Ishikawa (cell line): Measurements from ENCODE around the gene ASTN2.

ENCODE experiments used
- CEBPB ChIP-seq: IDR thresholded peaks from 2 replicates; pipeline ENCODE4 v1.6.1; 2012
- CREB1 ChIP-seq: IDR thresholded peaks from 2 replicates; pipeline ENCODE4 v1.6.1; 2012; ENCODE audit warnings: low read depth
- EGR1 ChIP-seq: IDR thresholded peaks from 2 replicates; pipeline ENCODE4 v1.6.1; 2012
- EP300 ChIP-seq: IDR thresholded peaks from 2 replicates; pipeline ENCODE4 v1.6.1; 2012; ENCODE audit warnings: borderline replicate concordance
- FOXM1 ChIP-seq: IDR thresholded peaks from 2 replicates; pipeline ENCODE4 v1.6.1; 2012; ENCODE audit warnings: low read depth, borderline replicate concordance
- NFIC ChIP-seq: IDR thresholded peaks from 2 replicates; pipeline ENCODE4 v1.6.1; 2012
- RAD21 ChIP-seq: IDR thresholded peaks from 2 replicates; pipeline ENCODE4 v1.6.1; 2012; ENCODE audit warnings: low read depth
- TAF1 ChIP-seq: IDR thresholded peaks from 2 replicates; pipeline ENCODE4 v1.6.1; 2012; ENCODE audit warnings: low read depth, mild to moderate bottlenecking
- TCF12 ChIP-seq: IDR thresholded peaks from 2 replicates; pipeline ENCODE4 v1.6.1; 2012; ENCODE audit warnings: low read depth
- TEAD4 ChIP-seq: IDR thresholded peaks from 2 replicates; pipeline ENCODE4 v1.6.1; 2012
- YY1 ChIP-seq: IDR thresholded peaks from 2 replicates; pipeline ENCODE4 v1.6.1; 2012; ENCODE audit warnings: low read depth
- ZBTB7A ChIP-seq: IDR thresholded peaks from 2 replicates; pipeline ENCODE4 v1.6.1; 2012; ENCODE audit warnings: low read depth
- TF ChIP-seq, protein P1 (sequence below): IDR thresholded peaks from 2 replicates; pipeline ENCODE4 v1.6.1; 2012
- TF ChIP-seq, protein P2 (sequence below): IDR thresholded peaks from 2 replicates; pipeline ENCODE4 v1.6.1; 2012; ENCODE audit warnings: low read depth, mild to moderate bottlenecking
- TF ChIP-seq, protein P3 (sequence below): IDR thresholded peaks from 2 replicates; pipeline ENCODE4 v1.6.1; 2012

ASTN2 gene

DNA sequence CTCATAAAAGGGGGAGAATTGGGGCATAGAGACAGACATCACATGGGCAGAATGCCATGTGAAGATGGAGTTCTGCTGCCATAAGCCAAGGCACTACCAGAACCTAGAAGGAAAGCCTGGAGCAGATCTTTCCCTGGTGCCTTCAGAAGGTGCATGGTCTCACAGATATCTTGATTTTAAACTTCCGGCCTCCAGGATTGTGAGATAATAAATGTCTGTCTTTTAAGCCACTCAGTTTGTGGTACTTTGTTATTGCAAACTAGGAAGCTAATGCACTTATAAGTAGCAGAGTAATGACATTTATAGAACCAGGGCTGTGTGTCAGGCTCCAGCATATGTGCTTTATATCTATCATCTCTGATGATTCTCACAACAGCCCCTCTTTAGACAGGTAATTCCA is 130.4 kb downstream of the ASTN2 start:
- TF ChIP-seq ZBTB7A (no peak), CREB1 (no peak), FOXM1 (no peak)
- TF ChIP-seq, protein P1, sequence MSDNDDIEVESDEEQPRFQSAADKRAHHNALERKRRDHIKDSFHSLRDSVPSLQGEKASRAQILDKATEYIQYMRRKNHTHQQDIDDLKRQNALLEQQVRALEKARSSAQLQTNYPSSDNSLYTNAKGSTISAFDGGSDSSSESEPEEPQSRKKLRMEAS, result no peak

DNA sequence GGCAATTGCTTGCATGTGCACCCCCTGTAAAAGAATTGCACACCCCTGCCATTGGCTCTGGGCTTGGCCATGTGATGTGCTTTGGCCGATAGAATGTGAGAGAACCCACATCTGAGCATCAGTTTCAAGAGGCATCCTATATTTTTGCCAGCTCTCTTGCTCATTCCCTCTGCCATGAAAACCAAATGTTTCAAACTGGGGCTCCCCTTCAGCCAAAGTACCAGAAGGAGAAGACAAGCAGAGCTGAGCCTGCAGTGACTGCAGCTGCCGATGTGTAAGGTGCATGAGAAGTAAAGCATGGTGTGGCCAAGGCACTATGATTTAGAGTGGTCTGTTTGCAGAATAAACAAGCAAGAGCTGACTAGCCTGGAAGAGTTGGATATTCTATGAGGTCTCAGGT is 132.3 kb downstream of the ASTN2 start:
- TF ChIP-seq ZBTB7A (no peak), TAF1 (no peak), NFIC (no peak), TEAD4 (no peak), CREB1 (no peak), EP300 (no peak), TCF12 (no peak), FOXM1 (no peak), RAD21 (no peak), CEBPB (no peak), YY1 (no peak)
- TF ChIP-seq, protein P2, sequence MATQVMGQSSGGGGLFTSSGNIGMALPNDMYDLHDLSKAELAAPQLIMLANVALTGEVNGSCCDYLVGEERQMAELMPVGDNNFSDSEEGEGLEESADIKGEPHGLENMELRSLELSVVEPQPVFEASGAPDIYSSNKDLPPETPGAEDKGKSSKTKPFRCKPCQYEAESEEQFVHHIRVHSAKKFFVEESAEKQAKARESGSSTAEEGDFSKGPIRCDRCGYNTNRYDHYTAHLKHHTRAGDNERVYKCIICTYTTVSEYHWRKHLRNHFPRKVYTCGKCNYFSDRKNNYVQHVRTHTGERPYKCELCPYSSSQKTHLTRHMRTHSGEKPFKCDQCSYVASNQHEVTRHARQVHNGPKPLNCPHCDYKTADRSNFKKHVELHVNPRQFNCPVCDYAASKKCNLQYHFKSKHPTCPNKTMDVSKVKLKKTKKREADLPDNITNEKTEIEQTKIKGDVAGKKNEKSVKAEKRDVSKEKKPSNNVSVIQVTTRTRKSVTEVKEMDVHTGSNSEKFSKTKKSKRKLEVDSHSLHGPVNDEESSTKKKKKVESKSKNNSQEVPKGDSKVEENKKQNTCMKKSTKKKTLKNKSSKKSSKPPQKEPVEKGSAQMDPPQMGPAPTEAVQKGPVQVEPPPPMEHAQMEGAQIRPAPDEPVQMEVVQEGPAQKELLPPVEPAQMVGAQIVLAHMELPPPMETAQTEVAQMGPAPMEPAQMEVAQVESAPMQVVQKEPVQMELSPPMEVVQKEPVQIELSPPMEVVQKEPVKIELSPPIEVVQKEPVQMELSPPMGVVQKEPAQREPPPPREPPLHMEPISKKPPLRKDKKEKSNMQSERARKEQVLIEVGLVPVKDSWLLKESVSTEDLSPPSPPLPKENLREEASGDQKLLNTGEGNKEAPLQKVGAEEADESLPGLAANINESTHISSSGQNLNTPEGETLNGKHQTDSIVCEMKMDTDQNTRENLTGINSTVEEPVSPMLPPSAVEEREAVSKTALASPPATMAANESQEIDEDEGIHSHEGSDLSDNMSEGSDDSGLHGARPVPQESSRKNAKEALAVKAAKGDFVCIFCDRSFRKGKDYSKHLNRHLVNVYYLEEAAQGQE, result no peak

DNA sequence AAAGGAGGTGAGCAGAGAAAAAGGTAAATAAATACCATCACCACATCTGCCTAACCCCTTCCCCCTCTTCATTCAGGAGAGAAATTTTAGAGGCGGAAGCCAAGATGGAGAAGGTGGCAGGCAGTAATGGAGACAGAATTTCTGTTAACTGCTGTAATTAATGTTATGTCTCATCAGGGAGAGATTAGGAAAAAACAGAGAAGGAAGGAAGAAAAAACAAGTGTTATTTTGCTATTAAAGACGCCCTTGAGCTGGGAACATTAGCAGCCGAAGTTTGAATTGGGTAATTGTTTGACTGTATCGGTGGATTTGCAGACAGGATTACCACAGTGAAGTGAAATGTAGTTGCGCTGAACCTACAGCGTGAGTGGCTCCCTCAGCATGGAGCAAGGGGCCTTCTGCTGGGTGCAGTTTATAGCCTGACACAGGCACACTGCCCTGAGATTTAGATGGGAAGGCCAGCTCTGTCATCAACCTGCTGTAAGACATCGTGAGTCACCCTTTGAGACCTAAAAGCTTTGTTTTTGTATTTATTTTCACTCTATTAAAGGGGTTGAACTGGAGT is 136.3 kb downstream of the ASTN2 start:
- no peak for TF ChIP-seq CREB1

DNA sequence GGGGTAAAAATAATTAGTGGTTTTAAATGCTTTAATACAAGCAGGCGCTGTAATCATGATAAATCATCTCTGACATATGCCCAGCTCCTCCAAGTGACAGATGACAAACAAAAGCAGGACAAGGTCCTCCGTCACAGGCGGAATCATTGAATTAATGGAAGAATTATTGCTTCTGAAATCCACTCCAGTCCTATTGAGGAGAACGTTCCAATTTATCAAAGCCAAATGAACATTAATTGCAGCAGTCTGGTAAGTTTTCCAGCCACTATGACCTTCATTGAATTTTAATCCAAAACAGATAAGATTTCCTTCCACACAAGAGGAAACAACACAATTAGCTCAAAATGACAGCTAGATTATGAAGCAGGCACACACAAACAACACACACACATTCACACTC is 136.8 kb downstream of the ASTN2 start:
- no peak for TF ChIP-seq FOXM1
- TF ChIP-seq ZBTB7A, result no peak
- TF ChIP-seq CREB1, result no peak
- TF ChIP-seq RAD21, result no peak
- TF ChIP-seq TEAD4, result no peak
- TF ChIP-seq, protein P1, result no peak
- TF ChIP-seq EGR1, result no peak
- TF ChIP-seq EP300, result no peak

DNA sequence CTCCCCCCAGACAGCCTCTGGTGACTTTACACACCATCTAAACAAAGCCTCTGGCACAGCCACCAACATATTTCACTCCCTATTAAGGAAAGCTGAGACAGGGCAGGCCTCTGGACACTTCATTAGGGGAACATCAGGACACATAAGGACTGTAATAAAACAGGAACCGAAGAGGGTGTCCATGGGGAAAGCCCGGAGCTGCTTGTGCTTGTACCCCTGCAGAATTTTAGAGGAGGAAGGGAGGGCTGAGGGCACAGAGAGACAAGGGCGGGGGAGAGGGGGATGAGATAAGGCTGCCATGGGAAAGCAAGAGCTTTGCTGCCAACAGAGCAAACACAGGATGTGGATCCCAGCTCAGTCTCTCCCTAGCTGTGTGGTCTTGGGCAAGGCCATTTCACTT is 138.4 kb downstream of the ASTN2 start:
- TF ChIP-seq TCF12, result no peak
- TF ChIP-seq TEAD4, result no peak
- TF ChIP-seq, protein P1, result no peak
- TF ChIP-seq RAD21, result no peak
- no peak for TF ChIP-seq TAF1
- TF ChIP-seq CREB1, result no peak
- no peak for TF ChIP-seq CEBPB
- TF ChIP-seq, protein P2, result no peak
- no peak for TF ChIP-seq EGR1
- TF ChIP-seq, protein P3, sequence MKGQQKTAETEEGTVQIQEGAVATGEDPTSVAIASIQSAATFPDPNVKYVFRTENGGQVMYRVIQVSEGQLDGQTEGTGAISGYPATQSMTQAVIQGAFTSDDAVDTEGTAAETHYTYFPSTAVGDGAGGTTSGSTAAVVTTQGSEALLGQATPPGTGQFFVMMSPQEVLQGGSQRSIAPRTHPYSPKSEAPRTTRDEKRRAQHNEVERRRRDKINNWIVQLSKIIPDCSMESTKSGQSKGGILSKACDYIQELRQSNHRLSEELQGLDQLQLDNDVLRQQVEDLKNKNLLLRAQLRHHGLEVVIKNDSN, result no peak
- TF ChIP-seq NFIC, result no peak
- TF ChIP-seq EP300, result no peak
- no peak for TF ChIP-seq YY1

DNA sequence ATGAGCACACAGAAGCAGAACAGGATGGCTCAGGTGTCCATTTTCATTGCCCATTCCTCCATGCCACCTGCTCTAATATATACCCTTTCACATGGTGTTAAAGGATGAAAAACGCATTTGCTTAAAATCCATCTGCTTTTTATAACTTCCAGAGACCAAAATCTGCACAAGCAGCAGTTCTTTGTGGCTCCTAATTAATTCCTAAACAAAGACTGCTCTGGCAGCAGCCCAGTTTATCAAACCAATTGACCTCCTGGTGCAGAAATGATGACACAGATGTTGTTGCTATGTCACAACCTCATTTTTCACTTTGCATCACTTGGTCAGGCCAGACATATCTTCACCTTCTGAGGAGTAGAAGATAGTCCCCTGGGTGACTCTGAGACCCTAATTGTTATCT is 141.2 kb downstream of the ASTN2 start:
- no peak for TF ChIP-seq YY1
- no peak for TF ChIP-seq RAD21
- TF ChIP-seq EP300, result no peak
- TF ChIP-seq, protein P3, result no peak
- TF ChIP-seq, protein P2, result no peak
- TF ChIP-seq EGR1, result no peak
- TF ChIP-seq TEAD4, result no peak
